ENCODE measurements around the gene CAMK1D.
"Not testable (repeated sequence)": the region's sequence is repeated elsewhere in the genome, so short reads cannot be mapped to it uniquely, and the experiment has no call there.

The CAMK1D gene

GRCh38 chr10:12340937-12341336, 8.4 kb upstream of the CAMK1D start:
- DNase-seq (ENCODE audit: low read depth in 2 of 2) = no peak

DNA sequence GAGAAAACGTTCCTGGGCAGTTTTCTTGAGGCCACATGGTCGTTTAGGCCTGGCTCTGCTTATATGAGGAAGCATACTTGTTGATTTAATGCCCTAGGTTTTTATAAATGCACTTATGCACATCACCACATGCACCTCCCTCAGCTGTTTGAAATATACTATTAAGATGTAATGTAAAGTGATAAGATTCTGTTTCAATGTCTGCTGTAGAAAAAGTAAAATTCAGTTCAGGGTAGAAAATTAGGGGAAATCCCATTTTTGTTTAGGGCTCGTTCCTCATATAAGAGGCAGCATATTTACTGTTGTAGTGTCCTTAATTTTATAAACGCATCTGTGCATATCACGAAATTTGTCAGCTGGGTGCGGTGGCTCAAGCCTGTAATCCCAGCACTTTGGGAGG, 7.8 kb upstream of the CAMK1D start:
- no peak for DNase-seq (ENCODE audit: low read depth in 2 of 2)

DNA sequence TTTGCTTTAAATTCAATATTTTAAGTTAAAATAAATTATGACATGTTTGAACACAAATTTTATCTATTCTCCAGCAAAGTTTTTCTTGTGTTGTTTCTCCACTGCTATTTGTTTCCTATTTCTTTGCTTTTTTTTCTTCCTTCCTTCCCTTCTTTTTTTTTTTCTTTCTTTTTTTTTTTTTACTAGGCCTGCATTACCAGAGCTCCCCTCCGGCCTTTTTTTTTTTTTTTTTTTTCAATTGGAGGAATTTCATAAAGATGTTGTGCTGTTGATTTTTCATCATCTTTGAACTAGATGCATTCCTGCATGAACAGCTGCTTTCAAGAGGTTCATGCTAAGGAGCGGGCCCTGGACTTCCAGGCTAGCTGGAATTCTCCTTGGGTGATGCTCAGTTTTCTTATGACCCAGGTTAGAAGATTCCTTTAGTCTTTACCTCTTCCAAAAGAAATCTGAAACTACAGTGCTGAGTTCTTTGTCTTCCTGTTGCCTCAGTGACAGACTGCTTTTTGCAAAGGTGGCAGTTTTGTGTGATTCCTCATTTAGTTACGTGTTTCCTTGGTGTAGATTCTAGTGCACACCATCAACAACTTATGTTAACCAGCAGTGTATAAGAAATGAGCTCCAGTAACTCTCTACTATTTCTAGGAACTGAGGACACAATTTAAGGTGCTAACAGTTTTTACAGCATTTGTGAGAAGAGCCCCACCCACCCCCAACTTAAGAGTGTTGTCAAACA, 4.8 kb upstream of the CAMK1D start:
- no peak for DNase-seq (ENCODE audit: low read depth in 2 of 2)

DNA sequence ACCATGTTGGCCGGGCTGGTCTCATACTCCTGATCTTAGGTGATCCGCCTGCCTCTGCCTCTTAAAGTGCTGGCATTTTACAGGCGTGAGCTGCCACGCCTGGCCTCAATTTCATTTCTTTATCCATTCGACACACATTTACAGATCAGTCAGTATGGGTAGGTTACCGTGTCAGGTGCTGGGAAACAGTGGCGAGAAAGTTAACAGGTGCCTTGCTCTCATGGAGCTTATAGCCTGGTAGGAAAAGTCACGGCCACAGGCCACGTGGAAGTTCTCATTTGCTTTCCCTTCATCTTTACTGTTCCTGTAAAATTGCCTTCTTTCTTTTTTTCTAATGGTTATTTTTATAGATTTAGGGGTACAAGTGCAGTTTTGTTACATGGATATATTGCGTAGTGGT, 2.6 kb upstream of the CAMK1D start:
- no peak for DNase-seq (ENCODE audit: low read depth in 2 of 2)

DNA sequence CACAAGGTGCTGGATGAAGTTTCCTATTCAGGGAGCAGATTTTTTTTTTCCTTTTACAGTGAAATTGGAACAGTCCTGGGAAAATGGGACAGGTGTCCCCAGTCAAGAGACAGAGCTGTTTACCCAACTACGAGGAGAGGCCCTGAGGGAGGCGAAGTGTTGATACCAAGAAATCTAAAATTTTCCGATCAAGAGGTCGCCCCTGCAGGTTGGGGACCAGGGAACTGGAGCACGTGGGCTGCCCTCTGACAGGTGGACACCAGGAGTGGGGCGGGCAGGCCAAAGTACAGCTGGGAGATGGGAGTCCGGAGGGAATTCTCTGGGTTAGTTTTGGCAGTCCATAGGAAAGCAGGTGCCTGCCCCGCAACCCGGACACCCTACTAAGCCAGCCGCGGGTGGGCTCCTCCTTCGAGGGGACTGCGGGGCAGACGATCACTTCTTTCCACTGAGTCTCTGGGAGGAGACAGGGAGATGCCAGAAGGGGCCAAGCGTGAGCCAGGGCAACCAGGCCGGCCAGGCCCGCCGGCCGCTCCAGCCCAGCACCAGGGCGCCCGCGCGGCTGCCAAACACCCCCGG, 965 bp upstream of the CAMK1D start:
- DNase-seq (ENCODE audit: low read depth in 2 of 2) = no peak

GRCh38 chr10:12349629-12350166, 351 bp downstream of the CAMK1D start:
- no peak for DNase-seq (ENCODE audit: low read depth in 2 of 2)

DNA sequence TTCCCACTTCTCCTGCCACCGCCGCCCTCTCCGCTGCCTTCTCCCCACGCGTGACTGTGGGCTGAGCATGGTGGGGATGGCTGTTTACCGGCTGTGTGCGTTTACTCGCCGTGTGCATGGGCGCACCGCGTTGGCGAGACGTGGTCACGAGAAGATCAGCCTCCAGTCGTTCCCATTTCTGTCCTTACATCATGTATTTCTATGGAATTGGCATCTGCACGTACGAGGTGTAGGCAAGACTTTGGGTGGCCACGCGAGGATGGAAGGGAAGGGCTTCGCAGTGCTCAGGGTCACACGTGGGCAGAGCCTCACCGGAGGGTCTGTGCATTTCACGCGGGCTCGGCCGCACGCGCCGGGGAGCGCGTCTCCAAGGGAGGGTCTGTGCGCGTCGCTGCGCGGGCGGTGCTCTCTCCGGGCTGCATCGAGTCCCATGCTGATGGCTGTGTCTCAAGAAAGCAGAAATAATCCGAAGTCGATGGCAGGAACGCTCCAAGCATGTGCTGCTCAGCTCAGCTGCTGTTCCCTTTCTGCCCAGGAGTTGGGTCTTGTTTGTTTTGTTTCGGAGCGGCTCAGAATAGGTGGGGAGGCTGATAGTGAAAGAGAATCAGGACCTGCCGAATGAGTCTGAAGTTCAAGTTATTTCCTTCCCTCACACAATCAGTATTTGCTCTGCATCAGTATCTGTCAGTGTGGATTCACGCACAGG, 973 bp downstream of the CAMK1D start:
- DNase-seq (ENCODE audit: low read depth in 2 of 2) = peak in 1 of 2 donors; percentile 22

- no peak for DNase-seq (ENCODE audit: low read depth in 2 of 2)
Measured at GRCh38 chr10:12350925-12351324, 1.6 kb downstream of the CAMK1D start.

GRCh38 chr10:12351447-12351846, 2.1 kb downstream of the CAMK1D start:
- no peak for DNase-seq (ENCODE audit: low read depth in 2 of 2)

- no peak for DNase-seq (ENCODE audit: low read depth in 2 of 2)
Measured at GRCh38 chr10:12351889-12352288, 2.5 kb downstream of the CAMK1D start.

DNA sequence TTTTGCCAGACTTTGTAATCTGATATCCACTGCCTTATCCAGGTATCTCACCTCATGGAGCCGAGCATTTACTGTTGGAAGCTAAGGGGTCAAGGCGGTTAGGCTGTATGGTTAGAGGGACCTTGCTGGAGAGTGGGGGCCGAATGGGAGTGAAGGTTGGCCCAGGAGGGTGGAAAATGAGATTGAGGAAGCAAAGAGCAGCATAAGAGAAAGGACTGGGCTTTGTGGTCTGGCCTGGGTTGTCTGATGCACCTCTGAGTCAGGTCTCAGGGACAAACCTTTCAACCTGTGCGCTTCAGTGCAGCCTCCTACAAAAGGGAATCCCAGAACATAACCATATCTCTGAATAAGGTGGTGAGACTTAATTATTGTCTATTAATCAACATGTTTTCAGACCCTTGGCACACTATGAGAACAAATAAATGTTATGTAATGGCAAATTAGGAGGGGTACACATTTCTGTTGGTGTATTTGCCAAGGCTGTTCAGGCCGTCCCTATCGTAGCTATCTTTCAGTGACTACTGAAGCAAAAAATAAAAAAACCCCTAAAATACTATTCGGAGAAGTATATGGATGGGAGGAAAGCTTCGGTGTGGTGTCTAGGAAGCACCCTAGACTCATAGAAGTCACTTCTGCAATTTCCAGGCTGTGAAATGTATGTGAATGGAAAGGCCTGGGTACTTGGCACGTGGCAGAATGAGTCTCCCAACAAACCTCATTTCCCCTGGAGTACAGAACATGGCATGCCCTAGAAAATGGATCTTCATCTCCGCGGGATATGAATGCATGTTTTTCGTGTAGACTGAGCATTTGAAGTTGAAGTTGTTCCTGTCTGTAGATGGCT, 4.3 kb downstream of the CAMK1D start:
- DNase-seq (ENCODE audit: low read depth in 2 of 2) = no peak

DNA sequence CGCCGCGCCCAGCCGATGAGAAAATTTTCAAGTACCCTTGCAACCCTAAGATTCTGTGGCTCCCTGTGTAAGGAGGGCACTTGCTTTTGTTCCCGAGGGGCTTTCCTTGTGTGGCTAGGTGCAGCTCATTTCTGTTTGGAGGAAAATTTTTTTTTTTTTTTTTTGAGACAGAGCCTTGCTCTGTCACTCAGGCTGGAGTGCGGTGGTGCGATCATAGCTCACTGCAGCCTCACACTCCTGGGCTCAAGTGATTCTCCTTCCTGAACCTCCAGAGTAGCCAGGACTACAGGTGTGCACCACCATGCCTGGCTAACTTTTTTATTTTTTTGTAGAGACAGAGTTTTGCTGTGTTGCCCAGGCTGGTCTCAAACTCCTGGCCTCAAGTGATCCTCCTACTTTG, 5.3 kb downstream of the CAMK1D start:
- DNase-seq (ENCODE audit: low read depth in 2 of 2) = not testable (repeated sequence)

GRCh38 chr10:12355384-12355783, 6.0 kb downstream of the CAMK1D start:
- DNase-seq (ENCODE audit: low read depth in 2 of 2) = no peak

DNA sequence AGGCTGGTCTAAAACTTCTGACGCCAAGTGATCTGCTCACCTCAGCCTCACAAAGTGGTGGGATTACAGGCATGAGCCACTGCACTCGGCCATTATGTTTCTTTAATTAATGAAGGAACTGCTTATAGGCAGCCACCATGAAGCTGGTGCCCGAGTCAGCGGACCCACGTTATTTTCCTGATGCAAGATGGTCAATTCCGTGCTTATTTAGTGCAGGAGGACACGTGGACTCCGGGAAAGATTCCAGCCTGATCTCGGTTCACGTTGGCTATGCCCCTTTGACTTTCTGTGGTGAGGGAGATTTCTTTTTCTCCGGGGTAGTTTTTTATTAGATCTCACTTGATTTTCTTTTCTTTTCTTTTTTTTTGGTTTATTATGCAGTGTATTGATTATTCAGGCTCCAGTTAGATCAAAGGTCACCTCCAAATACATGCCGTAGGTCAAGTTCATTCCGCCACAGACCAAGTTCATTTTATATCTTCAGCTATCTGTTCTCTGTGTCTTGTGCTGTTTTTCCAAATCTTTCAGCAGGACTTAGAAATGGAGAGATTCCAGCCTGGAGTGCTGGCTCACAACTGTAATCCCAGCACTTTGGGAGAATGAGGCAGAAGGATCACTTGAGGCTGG, 8.3 kb downstream of the CAMK1D start:
- no peak for DNase-seq (ENCODE audit: low read depth in 2 of 2)

GRCh38 chr10:12358863-12359564, 9.7 kb downstream of the CAMK1D start:
- DNase-seq (ENCODE audit: low read depth in 2 of 2) = no peak

DNA sequence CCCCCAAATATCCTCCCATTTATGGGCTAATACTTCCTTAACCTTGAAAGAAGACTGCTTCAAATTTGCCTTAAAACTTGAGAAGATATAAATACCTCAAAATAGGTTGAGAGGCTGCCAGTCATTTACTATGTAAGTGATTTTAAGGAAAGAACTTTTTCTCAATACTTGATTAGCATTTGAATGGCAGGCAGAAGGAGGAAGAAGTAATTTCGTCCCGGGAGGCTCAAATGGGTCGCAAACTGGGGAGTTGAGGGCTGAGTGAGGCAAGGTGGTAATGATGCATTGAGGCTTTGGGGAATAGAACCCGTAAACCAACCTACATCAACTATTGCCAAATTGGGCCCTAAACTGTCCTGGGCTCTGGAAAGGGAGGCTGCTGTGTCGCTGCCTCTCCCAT, 11.1 kb downstream of the CAMK1D start:
- DNase-seq (ENCODE audit: low read depth in 2 of 2) = no peak

GRCh38 chr10:12361115-12361514, 11.8 kb downstream of the CAMK1D start:
- not testable (repeated sequence) for DNase-seq (ENCODE audit: low read depth in 2 of 2)

- DNase-seq (ENCODE audit: low read depth in 2 of 2) = no peak
Measured at GRCh38 chr10:12364559-12364958, 15.2 kb downstream of the CAMK1D start.

DNA sequence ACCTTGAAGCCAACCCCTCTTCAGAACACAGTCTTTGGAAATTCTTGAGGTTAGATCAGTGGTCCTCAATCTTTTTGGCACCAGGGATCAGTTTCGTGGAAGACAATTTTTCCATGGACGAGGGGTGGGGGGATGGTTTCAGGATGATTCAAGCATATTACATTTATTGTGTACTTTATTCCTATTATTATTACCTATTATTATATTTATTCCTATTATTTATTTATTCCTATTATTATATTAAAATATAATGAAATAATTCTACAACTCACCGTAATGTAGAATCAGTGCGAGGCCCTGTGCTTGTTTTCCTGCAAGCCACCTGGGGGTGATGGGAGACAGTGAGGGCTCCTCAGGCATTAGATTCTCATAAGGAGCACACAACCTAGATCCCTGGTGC, 17.9 kb downstream of the CAMK1D start:
- DNase-seq (ENCODE audit: low read depth in 2 of 2) = no peak

GRCh38 chr10:12369982-12370381, 20.6 kb downstream of the CAMK1D start:
- no peak for DNase-seq (ENCODE audit: low read depth in 2 of 2)

DNA sequence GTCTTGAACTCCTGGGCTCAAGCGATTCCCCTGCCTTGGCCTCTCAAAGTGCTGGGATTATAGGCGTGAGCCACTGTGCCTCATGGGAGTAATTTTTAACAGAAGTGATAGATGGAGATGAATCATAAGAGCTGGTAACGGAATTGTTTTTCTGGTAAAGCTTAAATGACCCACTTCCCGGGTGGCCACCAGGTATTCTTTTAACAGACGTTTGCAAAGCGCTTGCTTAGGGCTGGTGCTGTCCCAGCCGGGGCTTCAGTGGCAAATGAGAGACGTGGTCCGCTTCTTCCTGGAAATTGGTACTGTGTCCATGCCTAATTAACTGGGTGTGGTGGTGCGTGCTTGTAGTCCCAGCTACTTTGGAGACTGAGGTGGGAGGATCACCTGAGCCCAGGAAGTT, 23.5 kb downstream of the CAMK1D start:
- DNase-seq (ENCODE audit: low read depth in 2 of 2) = no peak

Data from stimulated activated CD8-positive, alpha-beta memory T cell treated with anti-CD3 and anti-CD28 coated beads, Interleukin-7, amount 100 ng/mL, for 4 hours (primary cell).